ENCODE results near the gene WIPF3. TPM values are rescaled to one million over a fixed set of nuclear protein-coding genes. Genes with fewer than 3 reads are reported as not detected.

The WIPF3 gene
- total RNA-seq, 1 donor from 2014 or later, result 4.0 TPM

- H3K36me3 Mint-ChIP-seq (ENCODE audit: low read depth), result no peaks in the 10 kb centered on the region
- H3K27me3 Mint-ChIP-seq (ENCODE audit: low read depth), result no peaks in the 10 kb centered on the region
- no peak overlapping the region for H3K27ac Mint-ChIP-seq (ENCODE audit: unreplicated experiment)
- H3K4me3 Mint-ChIP-seq, result no peak overlapping the region
- H3K4me1 Mint-ChIP-seq, result peaks cover 10% of the 10 kb centered on the region
- no peaks in the 10 kb centered on the region for H3K9me3 Mint-ChIP-seq
- DNase-seq (ENCODE audit: low read depth, low spot score), result no peak
- TF ChIP-seq CTCF (conservative IDR thresholded peaks at IDR 0.05), result no peak
Observed at GRCh38 chr7:29860186-29860585, 53.9 kb downstream of the WIPF3 start.

- Mint-ChIP-seq H3K36me3 (ENCODE audit: low read depth) (no peaks in the 10 kb centered on the region), H3K27ac (ENCODE audit: unreplicated experiment) (no peak overlapping the region), H3K4me3 (no peak overlapping the region), H3K9me3 (no peaks in the 10 kb centered on the region), H3K27me3 (ENCODE audit: low read depth) (no peaks in the 10 kb centered on the region), H3K4me1 (peaks cover 10% of the 10 kb centered on the region)
- no peak for DNase-seq (ENCODE audit: low read depth, low spot score)
- no peak for TF ChIP-seq CTCF (conservative IDR thresholded peaks at IDR 0.05)
Observed at GRCh38 chr7:29861884-29862283, 55.6 kb downstream of the WIPF3 start.

- H3K27ac Mint-ChIP-seq (ENCODE audit: unreplicated experiment), result no peak overlapping the region
- no peak for TF ChIP-seq CTCF (conservative IDR thresholded peaks at IDR 0.05)
- H3K36me3 Mint-ChIP-seq (ENCODE audit: low read depth), result no peaks in the 10 kb centered on the region
- no peak for DNase-seq (ENCODE audit: low read depth, low spot score)
- no peaks in the 10 kb centered on the region for H3K9me3 Mint-ChIP-seq
- no peak overlapping the region for H3K4me3 Mint-ChIP-seq
- no peaks in the 10 kb centered on the region for H3K27me3 Mint-ChIP-seq (ENCODE audit: low read depth)
- H3K4me1 Mint-ChIP-seq, result no peaks in the 10 kb centered on the region
Observed at GRCh38 chr7:29864656-29865055, 58.3 kb downstream of the WIPF3 start.

- TF ChIP-seq CTCF (conservative IDR thresholded peaks at IDR 0.05), result no peak
- H3K36me3 Mint-ChIP-seq (ENCODE audit: low read depth), result no peaks in the 10 kb centered on the region
- no peaks in the 10 kb centered on the region for H3K4me1 Mint-ChIP-seq
- no peaks in the 10 kb centered on the region for H3K9me3 Mint-ChIP-seq
- no peak overlapping the region for H3K27ac Mint-ChIP-seq (ENCODE audit: unreplicated experiment)
- no peaks in the 10 kb centered on the region for H3K27me3 Mint-ChIP-seq (ENCODE audit: low read depth)
- DNase-seq (ENCODE audit: low read depth, low spot score), result no peak
- H3K4me3 Mint-ChIP-seq, result no peak overlapping the region
Observed at GRCh38 chr7:29865526-29865925, 59.2 kb downstream of the WIPF3 start.

GRCh38 chr7:29866490-29866930, 60.2 kb downstream of the WIPF3 start:
- no peak overlapping the region for H3K4me3 Mint-ChIP-seq
- no peaks in the 10 kb centered on the region for H3K9me3 Mint-ChIP-seq
- DNase-seq (ENCODE audit: low read depth, low spot score), result no peak
- no peaks in the 10 kb centered on the region for H3K4me1 Mint-ChIP-seq
- no peaks in the 10 kb centered on the region for H3K27me3 Mint-ChIP-seq (ENCODE audit: low read depth)
- no peak overlapping the region for H3K27ac Mint-ChIP-seq (ENCODE audit: unreplicated experiment)
- H3K36me3 Mint-ChIP-seq (ENCODE audit: low read depth), result no peaks in the 10 kb centered on the region
- TF ChIP-seq CTCF (conservative IDR thresholded peaks at IDR 0.05), result no peak
